Stomach (tissue), 9 donors: ENCODE data around the gene ZNF423. TPM values are rescaled to one million over a fixed set of nuclear protein-coding genes. Genes with fewer than 3 reads are reported as not detected.
A peak's percentile ranks its signal among the peaks of the same experiment; 100 is the strongest.

Experiments
- DNase-seq, 2 donors: peaks; one replicate each; pipeline versions ENCODE4 v3.0.0 to v3.0.0-alpha.2; 2013 to 2019
- H3K27ac ChIP-seq, 5 donors: fragments of 200-600 bp in 4 of 5; sonication (generic) in 4 of 5; one replicate each; pipeline ENCODE4 v1.5.1; 2013 to 2019; ENCODE audit warnings: mild to moderate bottlenecking in 1 of 5, moderate library complexity in 1 of 5
- H3K27me3 ChIP-seq, 3 donors: fragments of 200-600 bp; sonication (generic); one replicate each; pipeline ENCODE4 v1.5.1; 2017 to 2019; ENCODE audit warnings: mixed run types in 1 of 3
- H3K36me3 ChIP-seq, 4 donors: fragments of 200-600 bp; sonication (generic); 1 replicate in 3 of 4; 2 replicates in 1 of 4; pipeline ENCODE4 v1.5.1; 2016 to 2019
- H3K4me1 ChIP-seq, 4 donors: fragments of 200-600 bp; sonication (generic); one replicate each; pipeline ENCODE4 v1.5.1; 2016 to 2019
- H3K4me3 ChIP-seq, 4 donors: fragments of 200-600 bp; sonication (generic) in 3 of 4; one replicate each; pipeline ENCODE4 v1.5.1; 2016 to 2019; ENCODE audit warnings: mild to moderate bottlenecking in 1 of 4
- H3K9me3 ChIP-seq, 4 donors: fragments of 200-600 bp; sonication (generic); one replicate each; pipeline ENCODE4 v1.5.1; 2016 to 2019
- CTCF ChIP-seq, 7 experiments: fragments of 450-650 bp in 4 of 7; fragments of 200-600 bp in 3 of 7; sonication (generic) in 3 of 7; IDR thresholded peaks; one replicate each; pipeline ENCODE4 v1.5.1; 2016 to 2019; ENCODE audit warnings: antibody characterized with exemption in 7 of 7, control low read depth in 2 of 7, mild to moderate bottlenecking in 1 of 7
- EP300 ChIP-seq: sonication (generic); formaldehyde crosslinking; IDR thresholded peaks from one replicate; pipeline ENCODE4 v1.6.1; 2017; ENCODE audit warnings: antibody characterized with exemption
- POLR2A ChIP-seq, 4 donors: fragments of 450-650 bp; IDR thresholded peaks; one replicate each; pipeline ENCODE4 v1.6.1; 2016; ENCODE audit warnings: antibody characterized with exemption in 4 of 4, control low read depth in 2 of 4, mild to moderate bottlenecking in 1 of 4, moderate library complexity in 1 of 4
- POLR2AphosphoS5 ChIP-seq, 3 donors: sonication (generic); formaldehyde crosslinking; IDR thresholded peaks; one replicate each; pipeline ENCODE4 v1.6.1; 2016; ENCODE audit warnings: antibody characterized with exemption in 3 of 3
- WGBS, 5 donors: extraction: QIAGEN DNeasy Blood & Tissue Kit in 3 of 5; methylation state at CpG; one replicate each; pipeline versions ENCODE4 v1.1.5 to v1.1.7; 2013 to 2018; 5-methylcytosine and 5-hydroxymethylcytosine counted together
- intact Hi-C: fragments of 100-400 bp; cut with DNase I; formaldehyde crosslinking; loops from one replicate; pipeline ENCODE4 v1.15.1; 2023; ENCODE audit warnings: low total_unique reads
- polyA plus RNA-seq, 3 donors: library from polyadenylated mRNA; stranded (reverse); fragments of 200-250 nt; gene quantifications; one replicate each; pipeline ENCODE4 v1.2.3, GENCODE V29; 2013
- total RNA-seq, 5 donors: library from RNA; depleted of rRNA; stranded (reverse); fragments of >200 nt; gene quantifications; one replicate each; pipeline versions ENCODE4 v1.1.0 to v1.2.3, GENCODE V29; 2014 to 2016
- donor health status: healthy with polysubstance abuse.
- donor health status: Bipolar disorder and iron deficiency.
- donor health status: healthy.

ZNF423 gene
- total and polyA plus RNA-seq, 8 donors, result 0.29 to 3.5 (median 1.0) TPM

GRCh38 chr16:49704586-49705155 lies 151.2 kb downstream of the ZNF423 start:
- no peaks in the 10 kb centered on the region for H3K36me3 ChIP-seq
- no peak overlapping the region for H3K4me3 ChIP-seq
- TF ChIP-seq POLR2AphosphoS5 (IDR thresholded peaks at IDR 0.05) (no peak), CTCF (IDR thresholded peaks at IDR 0.05) (no peak), POLR2A (IDR thresholded peaks at IDR 0.05) (no peak), EP300 (no peak)
- WGBS, 5 donors, result 88 to 96% (median 94%) methylated on average over 2 of the region's 2 CpGs
- no peaks in the 10 kb centered on the region for H3K9me3 ChIP-seq
- DNase-seq, result no peak
- peaks cover 0 to 37% (median 22%) of the 10 kb centered on the region in 4 donors for H3K4me1 ChIP-seq
- no peak overlapping the region for H3K27ac ChIP-seq
- intact Hi-C loops, result no loop called here
- H3K27me3 ChIP-seq, result peaks cover 0 to 1% (median 0%) of the 10 kb centered on the region in 3 donors

- WGBS, 5 donors, result 63 to 82% (median 74%) methylated on average over 3 of the region's 3 CpGs
- H3K27me3 ChIP-seq, result peaks cover 0 to 13% (median 0%) of the 10 kb centered on the region in 3 donors
- H3K36me3 ChIP-seq, result no peaks in the 10 kb centered on the region
- no peak overlapping the region for H3K4me3 ChIP-seq
- DNase-seq, result peak in 1 of 2 donors; percentile 34
- H3K4me1 ChIP-seq, result peaks cover 0 to 47% (median 28%) of the 10 kb centered on the region in 4 donors
- intact Hi-C loops, result no loop called here
- TF ChIP-seq EP300 (no peak), POLR2A (IDR thresholded peaks at IDR 0.05) (no peak), CTCF (IDR thresholded peaks at IDR 0.05) (no peak), POLR2AphosphoS5 (IDR thresholded peaks at IDR 0.05) (no peak)
- no peaks in the 10 kb centered on the region for H3K9me3 ChIP-seq
- H3K27ac ChIP-seq, result no peak overlapping the region
Observed at GRCh38 chr16:49703483-49703882, 152.4 kb downstream of the ZNF423 start.

GRCh38 chr16:49701789-49702494 lies 154.0 kb downstream of the ZNF423 start:
- Histone ChIP-seq H3K4me1 (peaks cover 0 to 52% (median 28%) of the 10 kb centered on the region in 4 donors), H3K27me3 (peaks cover 0 to 24% (median 0%) of the 10 kb centered on the region in 3 donors), H3K27ac (peak overlapping the region in 3 of 5 donors; percentile 64 to 74 (median 72)), H3K36me3 (no peaks in the 10 kb centered on the region), H3K4me3 (no peak overlapping the region), H3K9me3 (no peaks in the 10 kb centered on the region)
- intact Hi-C loops, result no loop called here
- peak in 1 of 2 donors; percentile 85 for DNase-seq
- WGBS, 5 donors, result 51 to 75% (median 61%) methylated on average over 12 to 15 of the region's 15 CpGs
- TF ChIP-seq CTCF (IDR thresholded peaks at IDR 0.05) (no peak), EP300 (no peak), POLR2AphosphoS5 (IDR thresholded peaks at IDR 0.05) (peak in 1 of 3 donors; percentile 7), POLR2A (IDR thresholded peaks at IDR 0.05) (no peak)

GRCh38 chr16:49701065-49701685 lies 154.7 kb downstream of the ZNF423 start:
- no peaks in the 10 kb centered on the region for H3K9me3 ChIP-seq
- intact Hi-C loops, result no loop called here
- peaks cover 0 to 52% (median 28%) of the 10 kb centered on the region in 4 donors for H3K4me1 ChIP-seq
- no peaks in the 10 kb centered on the region for H3K36me3 ChIP-seq
- WGBS, 5 donors, result 49 to 67% (median 56%) methylated on average over 18 of the region's 18 CpGs
- H3K27me3 ChIP-seq, result peaks cover 0 to 24% (median 0%) of the 10 kb centered on the region in 3 donors
- DNase-seq, result no peak
- H3K27ac ChIP-seq, result peak overlapping the region in 3 of 5 donors; percentile 48 to 74 (median 72)
- TF ChIP-seq CTCF (IDR thresholded peaks at IDR 0.05), result no peak
- no peak for TF ChIP-seq EP300
- TF ChIP-seq POLR2AphosphoS5 (IDR thresholded peaks at IDR 0.05), result no peak
- TF ChIP-seq POLR2A (IDR thresholded peaks at IDR 0.05), result no peak
- no peak overlapping the region for H3K4me3 ChIP-seq
